ENCODE data around the gene TNFRSF19.

TNFRSF19 gene

DNA sequence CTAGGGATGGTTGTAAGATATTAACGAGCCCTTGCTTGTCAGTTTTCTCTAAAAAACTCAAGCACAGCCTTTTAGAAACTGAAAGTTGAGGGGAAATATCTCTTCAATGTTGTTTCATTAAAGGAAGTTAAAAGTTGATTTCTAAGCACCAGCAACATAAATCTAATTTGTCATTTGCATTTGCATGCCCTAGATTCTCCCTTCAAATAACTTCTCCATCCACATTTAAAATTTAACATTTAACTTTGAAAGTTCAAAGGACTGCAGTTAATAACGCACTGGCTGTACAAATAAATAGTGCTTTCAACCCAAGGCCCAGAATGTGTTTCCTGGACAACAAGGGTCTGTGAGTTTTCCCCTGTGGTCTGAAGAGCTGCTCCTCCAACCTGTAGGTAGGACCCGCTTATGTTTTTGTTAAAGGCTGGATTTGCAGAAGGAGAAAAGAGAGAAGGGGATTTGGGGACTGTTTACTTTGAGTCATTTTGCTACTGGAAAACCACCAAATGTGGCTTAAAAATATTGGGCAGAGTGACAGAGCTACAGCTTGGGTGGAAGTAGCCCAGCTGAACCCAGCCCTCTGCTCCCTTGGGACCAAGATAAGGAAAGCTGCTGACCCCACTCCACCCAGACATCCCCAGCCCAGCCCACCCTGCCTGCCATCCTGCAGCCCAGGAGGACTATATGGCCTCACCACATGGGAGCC, 39.8 kb downstream of the TNFRSF19 start:
- TF ChIP-seq Cebpa-rat (IDR thresholded peaks at IDR 0.05): no peak
- Histone ChIP-seq H3K27ac (peak overlapping the region in 5 of 11 experiments; percentile 8 to 55 (median 33); a peak in 9 of 22 replicates), H3K9ac (peak overlapping the region in 4 of 11 experiments; percentile 4 to 48 (median 30); a peak in 8 of 22 replicates), H3K27me3 (no peaks in the 10 kb centered on the region), H3K36me3 (no peaks in the 10 kb centered on the region), H3K9me3 (replicated peaks in 1 of 11) (no peaks in the 10 kb centered on the region), H3K4me3 (peak overlapping the region in 4 of 10 experiments; percentile 8 to 22 (median 16); a peak in 5 of 20 replicates), H3K4me2 (peak overlapping the region; percentile 51 to 87 (median 75)), H3K4me1 (peaks cover 18 to 33% (median 25%) of the 10 kb centered on the region in 10 experiments), H4K20me1 (no peaks in the 10 kb centered on the region)

DNA sequence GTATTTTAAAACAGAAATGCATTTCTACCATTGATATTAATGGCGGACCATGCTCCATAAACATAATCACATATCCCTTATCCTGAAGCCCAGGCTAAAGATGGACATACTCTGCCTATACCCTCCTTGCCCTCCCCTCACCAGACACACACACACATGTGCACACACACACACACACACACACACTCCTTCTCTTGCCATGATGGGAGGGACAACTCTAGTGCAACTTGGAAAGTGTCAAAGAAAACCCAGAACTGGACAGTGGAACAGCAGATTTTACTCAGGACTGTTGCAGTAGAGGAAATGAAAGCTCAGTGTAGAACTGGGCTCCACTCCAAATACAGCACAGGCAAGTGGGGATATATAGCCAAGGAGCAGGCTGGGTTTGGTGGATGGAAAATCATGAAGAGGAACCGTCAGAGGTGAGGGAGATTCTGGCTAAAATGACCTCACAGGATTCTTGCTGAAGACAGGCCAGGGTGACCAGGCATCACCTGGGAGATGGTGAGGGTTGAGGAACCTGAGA, 40.8 kb downstream of the TNFRSF19 start:
- H3K27ac ChIP-seq: no peak overlapping the region
- H3K4me2 ChIP-seq: peak overlapping the region in 6 of 11 experiments; percentile 59 to 87 (median 74); a peak in 5 of 22 replicates
- no peaks in the 10 kb centered on the region for H3K9me3 ChIP-seq (replicated peaks in 1 of 11)
- no peak overlapping the region for H3K4me3 ChIP-seq
- H3K9ac ChIP-seq: no peak overlapping the region
- no peaks in the 10 kb centered on the region for H3K36me3 ChIP-seq
- no peaks in the 10 kb centered on the region for H4K20me1 ChIP-seq
- peaks cover 21 to 33% (median 31%) of the 10 kb centered on the region in 10 experiments for H3K4me1 ChIP-seq
- TF ChIP-seq Cebpa-rat (IDR thresholded peaks at IDR 0.05): no peak
- peaks cover 0 to 9% (median 7%) of the 10 kb centered on the region in 11 experiments; a peak in 9 of 22 replicates for H3K27me3 ChIP-seq

DNA sequence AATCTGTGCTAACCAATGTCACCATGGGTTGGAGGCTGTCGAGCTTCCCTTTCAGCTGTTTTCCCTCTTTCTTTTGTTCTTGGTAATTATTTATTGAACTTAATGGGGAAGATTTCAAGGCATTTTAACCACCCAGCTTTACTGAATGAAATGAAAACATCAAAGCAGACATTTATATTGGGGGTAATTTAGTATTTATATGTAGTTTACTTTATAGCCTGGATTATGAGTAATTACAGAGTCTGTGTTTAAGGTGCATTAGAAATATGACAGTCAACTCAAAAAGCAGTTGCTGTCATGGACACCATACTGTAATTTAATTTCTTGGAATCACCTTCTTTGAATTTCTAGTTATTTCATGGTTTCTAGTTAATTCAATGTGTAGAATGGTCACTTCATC, 42.0 kb downstream of the TNFRSF19 start:
- Histone ChIP-seq H4K20me1 (no peaks in the 10 kb centered on the region), H3K9ac (no peak overlapping the region), H3K4me1 (peaks cover 24 to 39% (median 33%) of the 10 kb centered on the region in 10 experiments), H3K27ac (no peak overlapping the region), H3K4me3 (no peak overlapping the region), H3K27me3 (peaks cover 0 to 16% (median 10%) of the 10 kb centered on the region in 11 experiments; a peak in 11 of 22 replicates), H3K9me3 (replicated peaks in 1 of 11) (no peaks in the 10 kb centered on the region), H3K4me2 (no peak overlapping the region), H3K36me3 (no peaks in the 10 kb centered on the region)
- no peak for TF ChIP-seq Cebpa-rat (IDR thresholded peaks at IDR 0.05)

GRCh38 chr13:23612731-23613130, 42.5 kb downstream of the TNFRSF19 start:
- Histone ChIP-seq H3K9ac (no peak overlapping the region), H3K36me3 (no peaks in the 10 kb centered on the region), H3K9me3 (replicated peaks in 1 of 11) (no peaks in the 10 kb centered on the region), H3K4me1 (peaks cover 30 to 44% (median 35%) of the 10 kb centered on the region in 10 experiments), H4K20me1 (no peaks in the 10 kb centered on the region), H3K4me3 (no peak overlapping the region), H3K4me2 (no peak overlapping the region), H3K27me3 (peaks cover 0 to 18% (median 10%) of the 10 kb centered on the region in 11 experiments; a peak in 11 of 22 replicates), H3K27ac (no peak overlapping the region)
- no peak for TF ChIP-seq Cebpa-rat (IDR thresholded peaks at IDR 0.05)

- H3K27ac ChIP-seq: no peak overlapping the region
- H4K20me1 ChIP-seq: no peaks in the 10 kb centered on the region
- TF ChIP-seq Cebpa-rat (IDR thresholded peaks at IDR 0.05): no peak
- H3K36me3 ChIP-seq: no peaks in the 10 kb centered on the region
- no peak overlapping the region for H3K4me2 ChIP-seq
- no peak overlapping the region for H3K9ac ChIP-seq
- H3K27me3 ChIP-seq: peaks cover 0 to 18% (median 10%) of the 10 kb centered on the region in 11 experiments; a peak in 11 of 22 replicates
- H3K9me3 ChIP-seq (replicated peaks in 1 of 11): no peaks in the 10 kb centered on the region
- H3K4me1 ChIP-seq: peaks cover 27 to 51% (median 40%) of the 10 kb centered on the region in 10 experiments
- no peak overlapping the region for H3K4me3 ChIP-seq
Observed at GRCh38 chr13:23613596-23613995, 43.4 kb downstream of the TNFRSF19 start.

DNA sequence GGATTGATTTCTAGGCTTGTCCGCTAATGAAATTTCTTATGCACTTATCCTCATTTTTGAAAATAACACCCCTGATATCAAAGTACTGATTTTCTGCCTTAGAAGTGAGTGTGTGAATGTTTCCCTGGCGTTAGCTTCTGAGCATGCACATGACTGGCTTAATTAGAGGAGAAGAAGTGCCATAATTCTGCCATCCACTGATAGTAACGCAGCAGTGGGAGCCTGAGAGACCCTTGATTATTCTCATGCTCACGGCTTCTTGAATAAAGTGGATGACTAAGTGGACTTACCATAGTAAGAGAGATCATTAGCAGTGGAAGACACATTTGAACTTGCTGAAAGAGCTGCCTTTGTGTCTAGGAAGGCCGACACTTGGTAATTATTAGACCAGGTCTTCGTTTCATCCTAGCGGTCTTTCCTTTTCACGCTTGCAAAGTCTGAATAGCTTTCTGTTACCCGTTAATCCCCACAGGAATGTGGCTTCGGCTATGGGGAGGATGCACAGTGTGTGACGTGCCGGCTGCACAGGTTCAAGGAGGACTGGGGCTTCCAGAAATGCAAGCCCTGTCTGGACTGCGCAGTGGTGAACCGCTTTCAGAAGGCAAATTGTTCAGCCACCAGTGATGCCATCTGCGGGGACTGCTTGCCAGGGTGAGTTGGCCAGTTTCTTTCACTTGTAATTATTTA, 45.3 kb downstream of the TNFRSF19 start:
- H3K27me3 ChIP-seq: peaks cover 0 to 18% (median 10%) of the 10 kb centered on the region in 11 experiments; a peak in 12 of 22 replicates
- H3K9ac ChIP-seq: no peak overlapping the region
- H3K27ac ChIP-seq: no peak overlapping the region
- no peak overlapping the region for H3K4me3 ChIP-seq
- H3K4me2 ChIP-seq: peak overlapping the region in 6 of 11 experiments; percentile 16 to 50 (median 32); a peak in 11 of 22 replicates
- no peaks in the 10 kb centered on the region for H4K20me1 ChIP-seq
- H3K36me3 ChIP-seq: no peaks in the 10 kb centered on the region
- no peaks in the 10 kb centered on the region for H3K9me3 ChIP-seq (replicated peaks in 1 of 11)
- peaks cover 8 to 33% (median 20%) of the 10 kb centered on the region in 10 experiments; a peak in 18 of 20 replicates for H3K4me1 ChIP-seq
- TF ChIP-seq Cebpa-rat (IDR thresholded peaks at IDR 0.05): no peak

- H3K4me2 ChIP-seq: peak overlapping the region in 4 of 11 experiments; percentile 16 to 50 (median 38); a peak in 5 of 22 replicates
Observed at GRCh38 chr13:23616228-23616627, 46.0 kb downstream of the TNFRSF19 start.

DNA sequence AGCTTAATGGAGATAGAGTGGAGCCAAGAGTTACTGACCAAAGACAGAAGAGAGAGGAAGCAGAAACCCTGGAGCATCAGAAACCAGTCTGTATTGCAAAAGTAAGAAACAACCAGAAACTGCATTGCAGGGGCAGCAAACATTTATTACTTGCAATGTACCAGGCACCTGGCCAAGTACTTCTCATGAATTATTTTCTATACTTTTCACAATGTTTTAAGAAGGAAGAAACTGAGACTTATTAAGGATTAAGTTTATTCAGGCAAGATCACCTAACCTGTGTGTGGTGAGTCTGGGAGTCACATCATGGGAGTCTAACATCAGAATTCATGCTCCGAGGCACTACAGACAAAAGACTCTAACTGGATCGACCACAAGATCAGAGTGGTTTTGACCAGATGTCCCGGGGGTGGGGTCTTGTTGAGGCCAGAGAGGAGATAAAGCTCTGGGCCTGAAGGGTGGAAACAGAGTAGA, 47.4 kb downstream of the TNFRSF19 start:
- peak overlapping the region in 9 of 11 experiments; percentile 1 to 72 (median 48); a peak in 16 of 22 replicates for H3K4me2 ChIP-seq
- no peak for TF ChIP-seq Cebpa-rat (IDR thresholded peaks at IDR 0.05)
- H3K27ac ChIP-seq: no peak overlapping the region

More at GRCh38 chr13:23616228-23616627, 46.0 kb downstream of the TNFRSF19 start:
- Histone ChIP-seq H3K4me1 (peaks cover under 1 to 27% (median 17%) of the 10 kb centered on the region in 10 experiments; a peak in 15 of 20 replicates), H3K4me3 (no peak overlapping the region), H3K9me3 (replicated peaks in 1 of 11) (no peaks in the 10 kb centered on the region), H4K20me1 (no peaks in the 10 kb centered on the region), H3K36me3 (no peaks in the 10 kb centered on the region), H3K9ac (no peak overlapping the region), H3K27me3 (peaks cover 0 to 18% (median 10%) of the 10 kb centered on the region in 11 experiments; a peak in 12 of 22 replicates), H3K27ac (no peak overlapping the region)
- TF ChIP-seq Cebpa-rat (IDR thresholded peaks at IDR 0.05): no peak

More for the DNA sequence above, 47.4 kb downstream of the TNFRSF19 start:
- Histone ChIP-seq H3K27me3 (peaks cover 0 to 18% (median 10%) of the 10 kb centered on the region in 11 experiments; a peak in 12 of 22 replicates), H3K4me1 (peaks cover 0 to 27% (median 16%) of the 10 kb centered on the region in 10 experiments; a peak in 12 of 20 replicates), H3K9me3 (replicated peaks in 1 of 11) (no peaks in the 10 kb centered on the region), H3K9ac (no peak overlapping the region), H3K4me3 (no peak overlapping the region), H3K36me3 (no peaks in the 10 kb centered on the region), H4K20me1 (no peaks in the 10 kb centered on the region)
